Esophagus muscularis mucosa (tissue), 3 donors: Measurements from ENCODE around the gene AAR2.

Experiments
- CTCF ChIP-seq, 3 experiments: fragments of 200-600 bp in 2 of 3; fragments of 450-650 bp in 1 of 3; sonication (generic) in 2 of 3; IDR thresholded peaks; one replicate each; pipeline ENCODE4 v1.5.1; 2017 to 2019; ENCODE audit warnings: antibody characterized with exemption in 3 of 3, mild to moderate bottlenecking in 2 of 3, moderate library complexity in 1 of 3
- POLR2AphosphoS5 ChIP-seq, 2 donors: sonication (generic); formaldehyde crosslinking; IDR thresholded peaks; one replicate each; pipeline ENCODE4 v1.6.1; 2017; ENCODE audit warnings: antibody characterized with exemption in 2 of 2

GRCh38 chr20:36199345-36200257 is 36.7 kb upstream of the AAR2 start:
- no peak for TF ChIP-seq POLR2AphosphoS5 (IDR thresholded peaks at IDR 0.05)
- peak; percentile 80 to 94 (median 91) for TF ChIP-seq CTCF (IDR thresholded peaks at IDR 0.05)
